Lower lobe of right lung (tissue), 2 donors: ENCODE results near the gene C6orf47. TPM values are rescaled to one million over a fixed set of nuclear protein-coding genes. Genes with fewer than 3 reads are reported as not detected.

Experiments used
- ATAC-seq, 2 donors: fragments of 200-7000 bp; cut with Tn5 transposase; one replicate each; pipeline ENCODE4 v1.9.1; 2020 to 2022; ENCODE audit warnings: mild to moderate bottlenecking in 2 of 2, moderate library complexity in 2 of 2
- DNase-seq: peaks from one replicate; pipeline ENCODE4 v3.0.0-alpha.2; 2020
- H3K27ac ChIP-seq: fragments of 200-600 bp; one replicate; pipeline ENCODE4 v1.8.0; 2022
- H3K27me3 ChIP-seq: fragments of 200-600 bp; one replicate; pipeline ENCODE4 v1.8.0; 2022; ENCODE audit warnings: low read depth
- H3K36me3 ChIP-seq: fragments of 200-600 bp; one replicate; pipeline ENCODE4 v1.8.0; 2022; ENCODE audit warnings: mild to moderate bottlenecking
- H3K4me1 ChIP-seq: fragments of 200-600 bp; one replicate; pipeline ENCODE4 v1.8.0; 2022
- H3K4me3 ChIP-seq: fragments of 200-600 bp; one replicate; pipeline ENCODE4 v1.8.0; 2022; ENCODE audit warnings: mild to moderate bottlenecking
- H3K9me3 ChIP-seq: fragments of 200-600 bp; one replicate; pipeline ENCODE4 v1.8.0; 2022
- intact Hi-C: fragments of 100-400 bp; cut with DNase I; formaldehyde crosslinking; loops from one replicate; pipeline ENCODE4 v1.11.0; 2022
- total RNA-seq: library from RNA; stranded (reverse); fragmentation: NEBNext Ultra II Directional; extraction: Animal tissue kit (Norgen Biotek cat#: 25700); gene quantifications from one replicate; pipeline ENCODE4 v1.2.1, GENCODE V29; 2021
- TF ChIP-seq, protein P1 (sequence below): fragments of 200-600 bp; IDR thresholded peaks from one replicate; pipeline ENCODE4 v1.8.0; 2022; ENCODE audit warnings: antibody characterized with exemption, mild to moderate bottlenecking
- donor health status: DM: no; HTN: yes; CAD: no; lungs with severe emphysema.

The C6orf47 gene
- total RNA-seq, 1 donor from 2014 or later: 24.7 TPM

DNA sequence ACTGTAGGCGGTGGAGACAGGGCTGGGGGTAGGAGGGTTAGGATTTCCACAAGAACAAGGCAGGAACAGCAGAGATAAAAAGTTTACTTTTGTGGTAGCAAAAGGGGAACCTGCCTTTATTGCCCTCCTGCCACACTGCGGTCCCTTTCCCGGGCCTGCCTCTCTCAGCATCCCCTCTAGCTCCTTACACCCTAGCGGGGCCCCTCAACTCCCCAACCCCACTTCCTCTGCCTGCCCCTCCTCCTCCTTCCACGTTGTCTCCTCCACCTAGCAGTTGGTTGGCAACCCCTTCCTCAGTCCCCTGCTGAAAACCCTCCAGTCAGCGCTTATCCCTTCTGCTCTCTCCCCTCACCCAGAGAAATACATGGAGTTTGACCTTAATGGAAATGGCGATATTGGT, 44.8 kb downstream of the C6orf47 start:
- Histone ChIP-seq H3K36me3 (no peaks in the 10 kb centered on the region), H3K4me3 (peak overlapping the region; percentile 42), H3K27me3 (no peaks in the 10 kb centered on the region), H3K4me1 (peaks cover 11% of the 10 kb centered on the region), H3K9me3 (no peaks in the 10 kb centered on the region), H3K27ac (peak overlapping the region; percentile 56)
- no peak for ATAC-seq
- DNase-seq: no peak
- TF ChIP-seq, protein P1, sequence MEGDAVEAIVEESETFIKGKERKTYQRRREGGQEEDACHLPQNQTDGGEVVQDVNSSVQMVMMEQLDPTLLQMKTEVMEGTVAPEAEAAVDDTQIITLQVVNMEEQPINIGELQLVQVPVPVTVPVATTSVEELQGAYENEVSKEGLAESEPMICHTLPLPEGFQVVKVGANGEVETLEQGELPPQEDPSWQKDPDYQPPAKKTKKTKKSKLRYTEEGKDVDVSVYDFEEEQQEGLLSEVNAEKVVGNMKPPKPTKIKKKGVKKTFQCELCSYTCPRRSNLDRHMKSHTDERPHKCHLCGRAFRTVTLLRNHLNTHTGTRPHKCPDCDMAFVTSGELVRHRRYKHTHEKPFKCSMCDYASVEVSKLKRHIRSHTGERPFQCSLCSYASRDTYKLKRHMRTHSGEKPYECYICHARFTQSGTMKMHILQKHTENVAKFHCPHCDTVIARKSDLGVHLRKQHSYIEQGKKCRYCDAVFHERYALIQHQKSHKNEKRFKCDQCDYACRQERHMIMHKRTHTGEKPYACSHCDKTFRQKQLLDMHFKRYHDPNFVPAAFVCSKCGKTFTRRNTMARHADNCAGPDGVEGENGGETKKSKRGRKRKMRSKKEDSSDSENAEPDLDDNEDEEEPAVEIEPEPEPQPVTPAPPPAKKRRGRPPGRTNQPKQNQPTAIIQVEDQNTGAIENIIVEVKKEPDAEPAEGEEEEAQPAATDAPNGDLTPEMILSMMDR: no peak
- intact Hi-C loops: no loop called here

DNA sequence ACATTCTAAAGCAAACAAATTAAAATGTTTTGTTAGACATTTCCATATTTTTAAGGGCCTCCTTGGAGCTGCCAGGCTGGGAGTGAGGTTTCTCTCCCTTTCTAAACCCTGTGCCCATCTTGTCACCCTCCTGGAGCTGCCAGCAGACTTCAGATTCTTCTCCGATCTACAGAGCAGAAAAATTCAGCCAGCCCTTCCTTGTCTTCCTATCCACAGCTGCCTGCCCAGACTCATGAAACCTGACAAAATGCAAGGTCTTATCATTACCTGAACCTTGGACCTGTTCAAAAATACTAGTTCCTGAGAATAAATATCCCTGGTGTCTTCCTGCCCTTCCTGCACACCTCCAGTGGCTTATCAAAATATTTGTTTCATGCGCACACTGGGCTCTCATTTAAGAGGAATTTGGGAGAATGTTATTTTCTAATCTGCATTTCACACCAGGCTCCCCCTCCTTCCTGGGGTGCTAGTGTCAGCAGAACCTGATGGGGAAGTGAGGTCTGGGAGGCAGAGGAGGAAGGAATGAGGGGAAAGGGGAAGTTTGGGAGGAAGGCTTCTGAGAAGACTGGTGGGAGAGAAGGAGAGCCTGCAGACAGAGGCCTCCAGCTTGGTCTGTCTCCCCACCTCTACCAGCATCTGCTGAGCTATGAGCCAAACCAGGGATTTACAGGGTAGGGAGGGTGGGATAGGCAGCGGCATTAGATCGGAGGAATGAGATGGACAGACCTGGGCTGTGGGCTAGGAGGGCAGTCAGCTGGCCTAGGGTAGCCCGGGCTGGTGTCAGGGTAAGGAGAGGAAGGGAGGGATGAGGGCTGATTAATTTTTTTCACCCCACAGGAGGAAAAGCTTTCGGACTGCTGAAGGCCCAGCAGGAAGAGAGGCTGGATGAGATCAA, 45.6 kb downstream of the C6orf47 start, which contains the start of gene AIF1:
Gene AIF1, plus strand, starts transcription at position 551 of the 895 bp plus-strand sequence. Its CDS starts 96 bp downstream, at position 647.
- intact Hi-C loops: no loop called here
- H3K27ac ChIP-seq: peak within 1 kb of the TSS; percentile 56

DNA sequence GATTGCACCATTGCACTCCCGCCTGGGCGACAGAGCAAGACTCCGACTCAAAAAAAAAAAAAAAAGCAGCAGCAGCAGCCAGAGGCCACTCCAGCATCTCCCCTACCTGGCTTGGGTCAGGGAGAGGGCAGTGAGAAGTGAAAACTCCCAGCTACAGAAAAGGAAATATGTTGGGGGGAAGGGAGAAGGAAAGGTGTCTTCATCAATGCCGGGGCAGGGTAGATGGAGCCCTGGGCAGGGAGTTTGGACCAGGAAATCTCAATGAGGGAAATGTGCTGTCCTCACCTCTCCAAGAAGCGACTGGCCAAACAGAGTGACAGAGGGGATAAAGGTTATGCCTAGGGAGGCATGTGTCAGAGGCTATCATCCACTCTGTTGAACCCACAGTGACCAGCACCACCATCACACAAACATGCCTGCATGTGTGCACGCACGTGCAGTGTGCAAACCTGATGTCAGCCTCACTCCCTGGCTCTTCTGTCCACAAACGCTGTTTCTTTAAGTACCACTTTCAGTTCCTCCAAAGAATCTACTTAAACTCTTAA, 46.4 kb downstream of the C6orf47 start:
- Histone ChIP-seq H3K36me3 (no peaks in the 10 kb centered on the region), H3K27ac (peak overlapping the region; percentile 56), H3K4me1 (peaks cover 5% of the 10 kb centered on the region), H3K9me3 (no peaks in the 10 kb centered on the region), H3K4me3 (peak overlapping the region; percentile 42), H3K27me3 (no peaks in the 10 kb centered on the region)
- TF ChIP-seq, protein P1: no peak
- ATAC-seq (peak; percentile 66 to 79), DNase-seq (peak; percentile 68)
- intact Hi-C loops: no loop called here

More for the DNA sequence above, 45.6 kb downstream of the C6orf47 start, which contains the start of gene AIF1:
- H3K4me1 ChIP-seq: peaks cover 11% of the 10 kb centered on the region
- TF ChIP-seq, protein P1: no peak
- H3K9me3 ChIP-seq: no peaks in the 10 kb centered on the region
- H3K36me3 ChIP-seq: no peaks in the 10 kb centered on the region
- ATAC-seq (peak; percentile 20 to 40), DNase-seq (no peak)
- H3K27me3 ChIP-seq: no peaks in the 10 kb centered on the region
- peak within 1 kb of the TSS; percentile 42 for H3K4me3 ChIP-seq

DNA sequence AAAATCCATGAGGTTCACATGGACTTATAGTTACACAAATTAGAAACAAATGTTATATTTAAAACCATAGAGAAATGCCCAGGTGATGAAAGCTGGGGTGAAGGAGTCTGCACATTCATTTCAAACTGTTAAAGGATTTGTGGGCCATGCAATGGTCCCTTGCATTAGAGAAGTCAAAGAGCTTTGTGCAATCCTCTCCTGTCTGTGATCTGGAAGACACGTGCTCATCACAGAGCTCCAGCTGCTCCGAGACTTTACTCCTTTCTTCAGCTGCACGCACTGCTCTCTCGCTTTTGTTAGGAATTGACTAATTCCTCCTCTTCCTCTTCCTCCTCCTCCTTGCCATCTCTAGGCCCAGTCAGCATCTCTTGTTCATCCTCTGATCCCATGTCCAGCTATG, 49.6 kb downstream of the C6orf47 start:
- DNase-seq: no peak
- Histone ChIP-seq H3K27me3 (no peaks in the 10 kb centered on the region), H3K4me3 (no peak overlapping the region), H3K36me3 (no peaks in the 10 kb centered on the region), H3K4me1 (peaks cover 5% of the 10 kb centered on the region), H3K27ac (no peak overlapping the region), H3K9me3 (no peaks in the 10 kb centered on the region)
- intact Hi-C loops: no loop called here
- no peak for ATAC-seq
- TF ChIP-seq, protein P1: no peak

DNA sequence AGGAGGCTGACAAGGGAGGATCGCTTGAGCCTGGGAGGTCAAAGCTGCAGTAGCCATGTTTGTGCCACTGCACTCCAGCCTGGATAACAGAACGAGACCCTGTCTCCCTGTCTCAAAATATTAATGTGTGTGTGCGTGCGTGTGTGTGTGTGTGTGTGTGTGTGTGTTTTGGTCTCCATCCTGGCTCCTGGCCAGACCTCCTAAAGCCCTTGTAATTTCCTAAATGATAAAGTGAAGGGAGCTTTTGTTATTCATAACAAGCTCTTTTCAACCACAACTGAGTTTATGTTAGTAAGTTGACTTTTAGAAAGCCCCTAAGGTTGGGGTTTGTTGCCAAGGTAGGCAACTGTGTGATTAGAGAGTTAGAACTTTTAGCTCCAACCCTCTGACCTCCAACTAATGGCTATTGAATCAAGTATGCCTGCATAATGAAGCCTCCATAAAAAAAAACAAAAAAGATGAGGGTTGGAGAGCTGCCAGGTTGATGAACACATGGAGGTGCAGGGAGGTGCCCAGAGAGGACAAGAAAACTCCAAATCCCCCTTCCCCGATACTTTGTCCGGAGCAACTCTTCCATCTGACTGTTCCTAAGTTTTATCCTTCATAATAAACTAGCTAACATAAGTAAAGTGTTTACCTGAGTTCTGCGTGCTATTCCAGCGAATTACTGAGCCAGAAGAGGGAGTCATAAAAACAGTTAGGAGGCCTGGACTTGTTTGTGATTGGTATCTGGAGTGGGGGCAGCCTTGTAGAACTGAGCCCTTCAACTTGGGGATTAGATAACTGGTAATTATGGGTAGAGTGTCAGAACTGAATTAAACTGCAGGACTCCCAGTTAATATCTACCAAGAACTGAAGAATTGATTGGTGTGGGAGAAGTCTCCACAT, 50.8 kb downstream of the C6orf47 start:
- Histone ChIP-seq H3K36me3 (no peaks in the 10 kb centered on the region), H3K9me3 (no peaks in the 10 kb centered on the region), H3K27ac (no peak overlapping the region), H3K27me3 (no peaks in the 10 kb centered on the region), H3K4me1 (peaks cover 5% of the 10 kb centered on the region), H3K4me3 (no peak overlapping the region)
- intact Hi-C loops: no loop called here
- TF ChIP-seq, protein P1: no peak
- ATAC-seq: no peak
- DNase-seq: no peak
